Adrenal gland (tissue), 12 donors: ENCODE measurements around the gene COX19. TPM values are rescaled to one million over a fixed set of nuclear protein-coding genes. Genes with fewer than 3 reads are reported as not detected.

Source experiments
- DNase-seq, 7 donors: peaks; one replicate each; pipeline ENCODE4 v3.0.0-alpha.2; 2019 to 2020
- H3K27ac ChIP-seq, 5 donors: fragments of 200-600 bp; sonication (generic) in 4 of 5; 1 replicate in 3 of 5; 2 replicates in 2 of 5; pipeline versions ENCODE4 v1.5.1 to v1.8.0; 2016 to 2020; ENCODE audit warnings: mild to moderate bottlenecking in 1 of 5
- H3K27me3 ChIP-seq: fragments of 200-600 bp; 2 replicates; pipeline ENCODE4 v1.8.0; 2021
- H3K36me3 ChIP-seq, 2 donors: fragments of 200-600 bp; replicated peaks in 1 of 2; 1 replicate in 1 of 2; 2 replicates in 1 of 2; pipeline versions ENCODE4 v1.5.1 to v1.8.0; 2018 to 2022
- H3K4me1 ChIP-seq, 2 donors: fragments of 200-600 bp; replicated peaks in 1 of 2; 1 replicate in 1 of 2; 2 replicates in 1 of 2; pipeline versions ENCODE4 v1.5.1 to v1.8.0; 2018 to 2021
- H3K4me3 ChIP-seq, 4 donors: fragments of 200-600 bp; sonication (generic) in 3 of 4; one replicate each; pipeline ENCODE4 v1.5.1; 2016 to 2018
- H3K9me3 ChIP-seq, 3 donors: fragments of 200-600 bp; sonication (generic) in 1 of 3; replicated peaks in 1 of 3; 1 replicate in 2 of 3; 2 replicates in 1 of 3; pipeline versions ENCODE4 v1.5.1 to v1.8.0; 2016 to 2021
- POLR2A ChIP-seq, 2 donors: fragments of 450-650 bp; IDR thresholded peaks; one replicate each; pipeline ENCODE4 v1.6.1; 2017; ENCODE audit warnings: antibody characterized with exemption in 2 of 2, mild to moderate bottlenecking in 2 of 2, moderate library complexity in 1 of 2
- WGBS, 4 donors: extraction: QIAGEN DNeasy Blood & Tissue Kit in 2 of 4; methylation state at CpG; one replicate each; pipeline versions ENCODE4 v1.1.5 to v1.1.7; 2013 to 2017; 5-methylcytosine and 5-hydroxymethylcytosine counted together
- intact Hi-C, 2 donors: fragments of 100-400 bp; cut with DNase I; formaldehyde crosslinking; loops; one replicate each; pipeline versions ENCODE4 v1.14.1 to v1.15.0; 2022 to 2023
- polyA plus RNA-seq, 3 donors: library from polyadenylated mRNA; stranded (reverse); fragments of 200-250 nt in 2 of 3; fragments of 350-450 nt in 1 of 3; fragmentation: Illumina TruSeq in 1 of 3; extraction: RNeasy Lipid Tissue Mini Kit (QIAGEN cat#74804) in 1 of 3; gene quantifications; one replicate each; pipeline ENCODE4 v1.2.3, GENCODE V29; 2013 to 2014
- total RNA-seq, 9 donors: library from RNA; depleted of rRNA in 4 of 9; stranded (reverse); fragments of >200 nt in 4 of 9; fragments of 120-200 nt in 1 of 9; fragmentation: NEBNext Ultra II Directional in 1 of 9; extraction: Animal tissue kit (Norgen Biotek cat#: 25700) in 1 of 9; gene quantifications; one replicate each; pipeline versions ENCODE4 v1.1.0 to v1.2.4, GENCODE V29; 2013 to 2023
- TF ChIP-seq, protein P1 (sequence below), 6 experiments: fragments of 450-650 bp in 4 of 6; fragments of 200-600 bp in 2 of 6; sonication (generic) in 1 of 6; IDR thresholded peaks; 1 replicate in 5 of 6; 2 replicates in 1 of 6; pipeline versions ENCODE4 v1.5.1 to v1.8.0; 2016 to 2021; ENCODE audit warnings: antibody characterized with exemption in 6 of 6, mild to moderate bottlenecking in 2 of 6, moderate library complexity in 1 of 6
- donor health status: healthy with polysubstance abuse.
- donor health status: Bipolar disorder and iron deficiency.
- donor health status: DM: yes; HTN: yes; CAD: no.
- donor health status: DM: no; HTN: no; CAD: no.
- donor health status: DM: no; HTN: no; CAD: no.
- donor health status: DM: yes; HTN: yes; CAD: no.

The COX19 gene
- total and polyA plus RNA-seq, 12 donors: 9.1 to 32.4 (median 18.9) TPM

GRCh38 chr7:991729-992656 lies 16.6 kb upstream of the COX19 start:
- H3K9me3 ChIP-seq: no peaks in the 10 kb centered on the region
- no peak overlapping the region for H3K4me3 ChIP-seq
- no peak overlapping the region for H3K27ac ChIP-seq
- TF ChIP-seq, protein P1, sequence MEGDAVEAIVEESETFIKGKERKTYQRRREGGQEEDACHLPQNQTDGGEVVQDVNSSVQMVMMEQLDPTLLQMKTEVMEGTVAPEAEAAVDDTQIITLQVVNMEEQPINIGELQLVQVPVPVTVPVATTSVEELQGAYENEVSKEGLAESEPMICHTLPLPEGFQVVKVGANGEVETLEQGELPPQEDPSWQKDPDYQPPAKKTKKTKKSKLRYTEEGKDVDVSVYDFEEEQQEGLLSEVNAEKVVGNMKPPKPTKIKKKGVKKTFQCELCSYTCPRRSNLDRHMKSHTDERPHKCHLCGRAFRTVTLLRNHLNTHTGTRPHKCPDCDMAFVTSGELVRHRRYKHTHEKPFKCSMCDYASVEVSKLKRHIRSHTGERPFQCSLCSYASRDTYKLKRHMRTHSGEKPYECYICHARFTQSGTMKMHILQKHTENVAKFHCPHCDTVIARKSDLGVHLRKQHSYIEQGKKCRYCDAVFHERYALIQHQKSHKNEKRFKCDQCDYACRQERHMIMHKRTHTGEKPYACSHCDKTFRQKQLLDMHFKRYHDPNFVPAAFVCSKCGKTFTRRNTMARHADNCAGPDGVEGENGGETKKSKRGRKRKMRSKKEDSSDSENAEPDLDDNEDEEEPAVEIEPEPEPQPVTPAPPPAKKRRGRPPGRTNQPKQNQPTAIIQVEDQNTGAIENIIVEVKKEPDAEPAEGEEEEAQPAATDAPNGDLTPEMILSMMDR (IDR thresholded peaks at IDR 0.05): no peak
- TF ChIP-seq POLR2A (IDR thresholded peaks at IDR 0.05): no peak
- H3K27me3 ChIP-seq: no peaks in the 10 kb centered on the region
- intact Hi-C loops: loop anchor here in 1 of 2 donors (5.0 to 10.0 kb wide), 2 partner anchors 150 to 183 kb away; no protein-coding TSS in a partner anchor
- peak in 1 of 7 donors; percentile 38 for DNase-seq
- H3K4me1 ChIP-seq: peaks cover 17 to 24% of the 10 kb centered on the region in 2 donors
- WGBS, 4 donors: 49 to 69% (median 60%) methylated on average over 10 to 34 of the region's 34 CpGs
- H3K36me3 ChIP-seq: no peaks in the 10 kb centered on the region

DNA sequence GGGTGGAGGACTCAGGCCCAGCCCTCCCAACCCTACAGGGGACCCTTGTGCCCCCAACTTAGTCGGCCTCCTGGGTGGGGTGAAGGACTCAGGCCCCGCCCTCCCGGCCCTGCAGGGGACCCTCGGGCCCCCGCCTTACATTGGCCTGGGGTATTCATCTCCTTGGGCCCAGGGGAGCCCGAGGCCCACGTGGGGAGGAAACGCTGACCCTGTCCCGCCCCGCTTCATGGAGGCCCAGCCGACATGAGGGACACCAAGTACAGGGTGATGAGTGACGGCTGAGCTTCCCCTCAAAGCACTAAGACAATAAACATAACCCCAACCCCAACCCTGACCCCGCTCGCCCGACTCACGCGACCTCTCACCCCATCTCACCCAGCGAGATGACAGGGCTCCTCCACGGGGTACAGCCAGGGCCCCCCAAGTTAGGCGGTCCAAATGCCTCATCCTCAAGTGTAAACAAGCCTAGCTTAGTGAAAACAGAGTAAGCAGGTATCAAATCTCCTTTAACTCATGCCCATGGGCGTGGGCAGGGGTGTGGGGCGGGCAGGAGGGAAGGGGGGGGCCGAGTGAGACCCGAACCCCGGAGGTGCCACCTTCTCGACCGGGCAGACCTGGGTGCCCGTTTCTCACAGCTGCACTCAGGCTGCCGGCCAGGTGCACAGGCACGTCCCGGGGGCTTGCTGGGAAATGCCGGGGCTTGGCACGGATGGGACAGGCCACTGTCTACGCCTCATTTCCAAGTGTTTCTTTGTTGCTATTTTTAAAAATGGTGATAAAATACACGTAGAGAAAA lies 15.8 kb upstream of the COX19 start:
- intact Hi-C loops: loop anchor here in 1 of 2 donors (5.0 to 10.0 kb wide), 2 partner anchors 151 to 184 kb away; no protein-coding TSS in a partner anchor
- DNase-seq: peak in 1 of 7 donors; percentile 35
- 26 to 45% (median 38%) methylated on average over 20 to 35 of the region's 35 CpGs for WGBS, 4 donors
- Histone ChIP-seq H3K4me1 (peaks cover 18 to 31% of the 10 kb centered on the region in 2 donors), H3K27ac (no peak overlapping the region), H3K4me3 (no peak overlapping the region), H3K36me3 (no peaks in the 10 kb centered on the region), H3K27me3 (no peaks in the 10 kb centered on the region), H3K9me3 (no peaks in the 10 kb centered on the region)
- TF ChIP-seq POLR2A (IDR thresholded peaks at IDR 0.05): no peak
- TF ChIP-seq, protein P1 (IDR thresholded peaks at IDR 0.05): no peak

DNA sequence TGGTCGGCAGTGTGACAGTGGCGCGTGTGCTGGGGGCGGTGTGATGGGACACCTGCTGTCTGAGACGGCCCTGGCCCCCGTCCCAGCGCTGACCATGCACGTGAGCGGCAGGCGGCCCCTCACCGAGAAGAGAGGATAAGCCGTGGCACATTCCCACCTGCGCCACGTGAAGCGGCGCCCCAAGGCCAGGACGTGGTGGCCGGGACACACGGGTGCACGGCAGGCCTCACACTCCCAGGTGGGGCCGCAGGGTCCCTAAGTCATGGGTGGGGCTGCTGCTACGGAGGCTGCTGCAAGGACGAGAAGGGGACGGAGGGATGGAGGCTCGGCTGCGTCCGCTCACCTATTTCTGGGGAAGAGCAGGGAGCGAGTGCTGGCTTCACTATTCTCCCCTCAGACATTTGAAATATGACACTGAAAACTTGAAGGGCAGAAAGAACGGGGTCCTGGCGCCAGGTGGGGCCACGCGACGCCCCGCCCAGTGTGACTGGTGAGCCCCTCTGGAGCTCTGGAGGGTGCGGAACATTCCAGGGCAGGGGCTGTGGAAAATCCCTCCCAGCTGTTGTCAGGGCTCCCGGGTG lies 15.1 kb upstream of the COX19 start:
- no peak overlapping the region for H3K27ac ChIP-seq

More for the DNA sequence above, 15.1 kb upstream of the COX19 start:
- Histone ChIP-seq H3K4me1 (peaks cover 24 to 37% of the 10 kb centered on the region in 2 donors), H3K4me3 (no peak overlapping the region), H3K36me3 (no peaks in the 10 kb centered on the region), H3K9me3 (no peaks in the 10 kb centered on the region), H3K27me3 (no peaks in the 10 kb centered on the region)
- WGBS, 4 donors: 55 to 68% (median 59%) methylated on average over 20 to 36 of the region's 36 CpGs
- peak in 1 of 7 donors; percentile 36 for DNase-seq
- intact Hi-C loops: loop anchor here in 1 of 2 donors (5.0 to 10.0 kb wide), 2 partner anchors 152 to 184 kb away; no protein-coding TSS in a partner anchor
- TF ChIP-seq, protein P1 (IDR thresholded peaks at IDR 0.05): no peak
- TF ChIP-seq POLR2A (IDR thresholded peaks at IDR 0.05): no peak
